GM18507 (cell line): ENCODE results near the gene GYPB.
"Not testable (repeated sequence)": the region's sequence is repeated elsewhere in the genome, so short reads cannot be mapped to it uniquely, and the experiment has no call there.

Experiments used
- DNase-seq: peaks from one replicate; pipeline ENCODE4 v3.0.0; 2011; ENCODE audit warnings: low read depth; ENCODE audit not compliant: insufficient read length; ENCODE audit errors: extremely low spot score
- FAIRE-seq: peaks from 2 replicates; lab custom pipeline; 2011; peaks lifted over from hg19 to GRCh38; lab: Jason Lieb, UNC

Gene GYPB

DNA sequence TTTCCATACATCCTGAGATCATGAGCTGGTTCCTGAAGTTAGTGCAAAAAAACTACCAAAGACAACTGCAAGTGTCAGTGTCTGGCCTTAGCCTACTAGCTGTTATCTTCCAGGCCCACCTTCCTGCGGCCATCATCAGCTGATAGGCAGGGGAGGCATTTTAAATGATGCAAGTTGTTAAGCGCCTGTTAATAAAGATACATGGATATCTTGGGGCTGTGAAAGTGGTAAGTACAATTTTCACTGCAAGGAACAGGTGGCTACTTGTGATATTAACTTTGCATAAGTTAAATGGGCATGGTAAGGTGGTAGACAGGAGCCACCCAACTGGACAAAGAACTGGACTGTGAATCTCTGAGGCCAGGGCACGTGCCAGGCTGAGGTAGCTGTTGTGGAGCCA lies at the start of gene GYPB:
GYPB (minus strand) TSS at position 104 of the 400 bp plus-strand sequence; CDS start at position 11, 93 bp downstream.
- not testable (repeated sequence) for FAIRE-seq, DNase-seq

DNA sequence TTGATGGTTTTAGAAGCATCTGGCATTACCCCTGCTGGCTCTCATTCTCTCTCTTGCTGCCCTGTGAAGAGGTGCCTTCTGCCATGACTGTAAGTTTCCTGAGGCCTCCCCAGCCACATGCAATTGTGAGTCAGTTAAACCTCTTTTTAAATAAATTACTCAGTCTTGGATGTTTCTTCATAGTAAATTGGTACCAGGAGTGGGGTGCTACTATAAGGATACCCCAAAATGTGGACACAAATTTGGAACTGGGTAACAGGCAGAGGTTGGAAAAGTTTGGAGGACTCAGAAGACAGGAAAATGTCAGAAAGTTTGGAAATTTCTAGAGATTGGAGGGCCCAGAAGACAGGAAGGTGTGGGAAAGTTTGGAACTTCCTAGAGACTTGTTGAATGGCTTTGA lies 42.4 kb upstream of the GYPB start:
- not testable (repeated sequence) for FAIRE-seq, DNase-seq

DNA sequence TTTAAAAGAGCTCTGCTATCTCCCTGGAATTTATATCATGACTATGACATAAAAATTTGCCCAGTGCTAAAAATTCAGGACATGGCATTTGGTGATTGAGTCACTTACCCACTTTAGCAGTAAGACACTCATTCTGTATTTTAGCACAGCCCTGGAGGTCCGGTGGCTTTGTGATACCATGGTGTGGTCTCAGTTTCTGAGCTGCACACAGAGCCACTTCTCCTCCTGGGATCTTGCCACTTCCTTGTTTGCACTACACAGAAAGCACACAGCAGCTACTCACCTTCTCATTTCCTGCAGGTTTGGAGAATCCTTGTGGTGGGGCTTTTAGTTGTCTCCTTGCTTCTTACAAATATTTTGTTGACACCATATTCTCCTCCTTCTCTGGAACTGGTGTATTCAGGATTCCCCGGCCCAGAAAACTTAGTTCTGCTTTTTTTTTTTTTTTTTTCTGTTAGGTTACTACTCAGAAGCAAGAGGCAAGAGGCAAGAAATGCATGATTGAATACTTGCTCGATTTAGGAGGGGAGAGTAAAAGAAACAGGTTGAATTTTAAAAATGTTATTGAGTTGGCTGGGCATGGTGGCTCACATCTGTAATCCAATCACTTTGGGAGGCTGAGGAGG lies 41.2 kb upstream of the GYPB start:
- not testable (repeated sequence) for FAIRE-seq, DNase-seq

DNA sequence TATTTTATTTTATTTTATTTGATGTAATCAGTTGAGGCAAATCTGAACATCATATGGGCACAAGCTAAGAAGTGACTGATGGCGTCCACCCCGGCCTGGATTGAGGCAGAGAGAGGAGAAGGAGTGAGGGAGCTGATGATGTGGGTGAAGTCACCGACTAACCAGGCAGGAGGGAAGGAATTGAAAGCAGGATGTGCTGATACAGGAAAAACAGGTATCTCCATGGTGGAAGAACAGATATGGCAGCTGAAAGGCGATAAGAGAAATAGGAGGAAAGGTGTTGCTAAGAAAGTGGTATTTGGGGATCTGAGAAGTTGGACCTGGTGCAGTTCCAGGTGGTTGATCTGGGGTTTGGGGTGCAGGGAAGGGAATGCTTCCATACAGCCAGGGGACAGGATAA lies 37.6 kb upstream of the GYPB start:
- DNase-seq, result no peak
- FAIRE-seq, result no peak

DNA sequence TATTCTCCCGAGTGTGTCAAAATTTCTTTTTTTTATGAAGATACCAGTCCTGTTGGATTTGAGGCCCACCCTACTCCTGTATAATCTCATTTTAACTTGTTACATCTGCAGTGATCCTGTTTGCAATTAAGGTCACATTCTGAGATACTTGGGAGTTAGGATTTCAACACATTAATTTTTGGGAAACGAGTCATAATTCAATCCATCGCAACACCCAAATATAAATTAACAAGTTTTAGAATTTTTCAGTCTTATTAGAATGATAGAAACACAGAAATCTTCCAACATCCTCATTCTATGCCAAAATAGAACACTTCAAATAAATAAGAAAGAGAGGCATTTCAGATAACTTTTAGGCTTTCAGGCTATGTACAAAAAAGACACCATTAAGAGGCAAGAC lies 36.2 kb upstream of the GYPB start:
- not testable (repeated sequence) for DNase-seq, FAIRE-seq

DNA sequence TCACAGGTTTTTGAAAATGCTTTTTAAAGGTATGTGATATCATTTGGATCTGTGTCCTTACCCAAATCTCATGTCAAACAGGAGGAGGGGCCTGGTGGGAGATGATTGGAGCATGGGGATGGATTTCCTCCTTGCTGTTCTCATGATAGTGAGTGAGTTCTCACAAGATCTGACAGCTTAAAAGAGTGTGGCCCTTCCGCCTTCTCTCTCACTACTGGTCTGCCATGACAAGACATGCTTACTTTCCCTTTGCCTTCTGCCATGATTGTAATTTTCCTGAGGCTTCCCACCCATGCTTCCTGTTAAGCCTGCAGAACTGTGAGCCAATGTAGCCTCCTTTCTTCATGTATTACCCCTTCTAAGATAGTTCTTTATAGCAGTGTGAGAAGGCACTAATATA lies 32.3 kb upstream of the GYPB start:
- not testable (repeated sequence) for FAIRE-seq, DNase-seq

DNA sequence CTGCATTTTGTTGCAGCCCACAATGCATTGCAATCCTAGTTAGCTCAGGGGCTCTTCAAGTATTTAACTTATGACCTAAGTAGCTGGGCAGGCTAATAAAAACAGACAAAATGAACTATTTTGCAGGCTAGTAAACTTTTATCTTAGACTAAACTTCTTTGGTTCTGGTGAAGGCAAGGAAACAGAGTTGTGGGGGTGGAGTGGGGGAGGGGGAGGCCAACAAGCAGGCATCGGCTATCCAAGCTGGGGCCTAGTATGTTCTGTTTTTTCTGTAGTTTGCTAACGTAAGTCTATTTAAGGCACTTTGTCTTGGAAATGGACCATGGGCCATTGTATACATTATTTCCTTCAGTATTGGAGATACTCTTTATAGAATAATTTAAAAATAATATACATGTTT lies 31.5 kb upstream of the GYPB start:
- not testable (repeated sequence) for FAIRE-seq, DNase-seq

DNA sequence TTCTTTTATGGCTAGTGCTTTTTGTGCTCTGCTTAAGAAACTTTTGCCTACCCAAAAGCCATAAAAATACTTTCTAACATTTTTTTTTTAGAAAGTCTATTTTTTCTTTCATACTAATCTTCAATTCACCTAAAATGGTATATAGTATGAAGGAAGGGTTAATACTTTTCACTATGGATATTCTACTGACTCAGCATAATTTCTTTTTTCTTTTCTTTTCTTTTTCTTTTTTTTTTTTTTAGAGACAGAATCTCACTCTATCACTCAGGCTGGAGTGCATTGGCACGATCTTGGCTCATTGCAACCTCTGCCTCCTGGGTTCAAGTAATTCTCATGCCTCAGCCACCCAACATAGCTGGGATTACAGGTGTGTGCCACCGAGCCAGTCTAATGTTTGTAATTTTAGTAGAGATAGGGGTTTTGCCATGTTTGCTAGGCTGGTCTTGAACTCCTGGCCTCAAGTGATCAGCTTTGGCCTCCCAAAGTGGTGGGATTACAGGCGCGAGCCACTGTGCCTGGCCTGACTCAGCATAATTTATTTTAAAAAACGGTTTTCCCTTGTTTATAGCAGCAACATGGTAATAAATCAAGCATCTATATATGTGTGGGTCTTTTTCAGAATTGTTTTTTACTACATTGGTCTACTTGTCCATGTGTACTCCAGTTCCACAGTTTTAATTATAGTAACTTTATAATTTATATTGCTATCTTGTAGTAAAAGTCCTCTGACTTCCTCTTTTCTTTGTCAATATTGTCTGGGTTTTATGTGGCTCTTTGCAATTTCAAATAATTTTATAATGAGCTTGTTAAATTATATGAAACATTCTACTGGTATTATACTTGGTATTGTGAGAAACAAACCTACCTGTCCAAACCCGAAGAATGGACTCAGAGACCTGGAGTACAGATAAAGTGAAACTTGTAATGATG lies 30.6 kb upstream of the GYPB start:
- DNase-seq, FAIRE-seq: not testable (repeated sequence)

DNA sequence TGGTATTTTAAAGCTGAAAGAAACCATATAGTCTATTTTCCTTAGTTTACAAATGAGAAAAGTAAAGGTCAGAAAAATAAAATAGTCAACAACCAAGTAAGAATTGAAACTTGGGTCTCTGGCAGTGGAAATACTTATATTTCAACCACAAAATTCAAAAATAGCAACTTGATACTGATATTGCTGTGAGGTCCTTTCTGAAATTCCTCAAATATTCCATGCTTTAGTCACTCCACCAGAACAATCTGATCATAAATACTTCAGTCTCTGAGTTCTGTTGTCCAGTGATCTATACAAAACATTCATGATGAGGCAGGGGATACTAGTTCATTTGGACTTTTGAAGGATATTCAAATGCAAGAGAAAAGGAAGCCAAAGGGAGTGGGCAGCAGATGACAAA lies 25.8 kb upstream of the GYPB start:
- FAIRE-seq, result not testable (repeated sequence)

DNA sequence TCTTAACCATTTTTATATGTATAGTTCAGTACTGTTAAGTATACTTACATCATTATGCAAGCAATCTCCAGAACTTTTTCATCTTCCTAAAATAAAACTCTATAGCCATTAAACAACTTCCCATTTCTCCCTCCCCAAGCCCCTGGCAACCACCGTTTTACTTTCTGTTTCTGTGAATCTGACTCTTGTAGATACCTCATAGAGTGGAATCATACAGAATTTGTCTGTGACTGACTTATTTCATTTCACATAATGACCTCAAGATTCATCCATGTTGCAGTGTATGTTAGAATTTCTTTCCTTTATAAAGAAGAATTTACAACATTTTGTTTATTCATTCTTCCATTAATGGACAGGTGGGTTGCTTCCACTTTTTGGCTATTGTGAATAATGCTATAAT lies 13.4 kb upstream of the GYPB start:
- not testable (repeated sequence) for FAIRE-seq, DNase-seq

More for the DNA sequence above, 25.8 kb upstream of the GYPB start:
- DNase-seq, result not testable (repeated sequence)

DNA sequence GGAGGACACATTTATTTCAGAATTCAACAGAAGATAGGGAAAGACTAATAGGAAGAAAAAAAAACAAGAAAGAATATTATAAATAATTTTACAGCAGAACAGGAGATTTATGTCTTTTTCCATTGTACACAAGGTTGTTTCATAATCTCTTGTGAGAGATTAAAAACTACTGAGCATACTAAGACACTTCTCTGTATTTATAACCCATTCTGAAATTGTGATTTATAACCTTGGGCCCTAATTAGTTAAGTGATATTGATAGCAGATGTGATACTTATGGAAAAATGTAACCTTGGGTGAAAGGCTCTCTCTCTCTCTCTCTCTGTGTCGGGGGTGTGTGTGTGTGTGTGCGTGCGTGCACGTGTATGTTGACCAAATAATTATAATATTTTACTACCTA lies 12.7 kb upstream of the GYPB start:
- not testable (repeated sequence) for FAIRE-seq, DNase-seq

DNA sequence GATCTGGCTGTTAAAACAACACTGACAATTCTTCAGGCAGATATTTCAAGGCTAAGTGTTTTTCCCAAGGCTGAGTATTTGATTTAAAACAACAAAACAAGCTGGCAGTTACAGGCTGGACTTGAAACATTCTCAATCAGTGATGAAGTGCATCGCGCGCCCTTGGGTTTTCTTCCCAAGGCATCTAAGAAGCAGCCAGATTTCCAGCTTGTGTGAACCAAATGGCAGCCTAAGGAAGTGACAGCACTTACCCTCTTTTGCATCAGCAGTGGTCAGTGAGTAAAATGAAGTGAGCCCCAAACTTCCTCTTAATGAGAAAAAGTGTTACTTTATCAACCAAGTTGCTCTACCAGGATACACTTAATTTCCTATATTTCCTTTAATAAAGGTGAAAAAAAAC lies 12.2 kb upstream of the GYPB start:
- not testable (repeated sequence) for FAIRE-seq

DNA sequence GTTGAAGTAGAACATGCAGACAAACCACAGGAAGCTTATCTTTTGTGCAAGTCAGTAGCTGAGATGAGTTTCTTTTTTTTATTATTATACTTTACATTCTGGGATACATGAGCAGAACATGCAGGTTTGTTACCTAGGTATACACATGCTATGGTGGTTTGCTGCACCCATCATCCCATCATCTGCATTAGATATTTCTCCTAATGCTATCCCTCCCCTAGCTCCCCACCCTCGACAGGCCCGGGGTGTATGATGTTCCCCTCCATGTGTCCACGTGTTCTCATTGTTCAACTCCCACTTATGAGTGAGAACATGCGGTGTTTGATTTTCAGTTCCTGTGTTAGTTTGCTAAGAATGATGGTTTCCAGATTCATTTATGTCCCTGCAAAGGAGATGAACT lies 11.5 kb upstream of the GYPB start:
- not testable (repeated sequence) for DNase-seq, FAIRE-seq

More for the DNA sequence above, 12.2 kb upstream of the GYPB start:
- not testable (repeated sequence) for DNase-seq

DNA sequence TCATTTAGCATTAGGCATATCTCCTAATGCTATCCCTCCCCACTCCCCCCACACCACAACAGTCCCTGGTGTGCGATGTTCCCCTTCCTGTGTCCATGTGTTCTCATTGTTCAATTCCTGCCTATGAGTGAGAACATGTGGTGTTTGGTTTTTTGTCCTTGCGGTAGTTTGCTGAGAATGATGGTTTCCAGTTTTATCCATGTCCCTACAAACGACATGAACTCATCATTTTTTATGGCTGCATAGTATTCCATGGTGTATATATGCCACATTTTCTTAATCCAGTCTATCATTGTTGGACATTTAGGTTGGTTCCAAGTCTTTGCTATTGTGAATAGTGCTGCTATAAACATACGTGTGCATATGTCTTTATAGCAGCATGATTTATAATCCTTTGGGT lies 7.5 kb upstream of the GYPB start:
- not testable (repeated sequence) for FAIRE-seq, DNase-seq

DNA sequence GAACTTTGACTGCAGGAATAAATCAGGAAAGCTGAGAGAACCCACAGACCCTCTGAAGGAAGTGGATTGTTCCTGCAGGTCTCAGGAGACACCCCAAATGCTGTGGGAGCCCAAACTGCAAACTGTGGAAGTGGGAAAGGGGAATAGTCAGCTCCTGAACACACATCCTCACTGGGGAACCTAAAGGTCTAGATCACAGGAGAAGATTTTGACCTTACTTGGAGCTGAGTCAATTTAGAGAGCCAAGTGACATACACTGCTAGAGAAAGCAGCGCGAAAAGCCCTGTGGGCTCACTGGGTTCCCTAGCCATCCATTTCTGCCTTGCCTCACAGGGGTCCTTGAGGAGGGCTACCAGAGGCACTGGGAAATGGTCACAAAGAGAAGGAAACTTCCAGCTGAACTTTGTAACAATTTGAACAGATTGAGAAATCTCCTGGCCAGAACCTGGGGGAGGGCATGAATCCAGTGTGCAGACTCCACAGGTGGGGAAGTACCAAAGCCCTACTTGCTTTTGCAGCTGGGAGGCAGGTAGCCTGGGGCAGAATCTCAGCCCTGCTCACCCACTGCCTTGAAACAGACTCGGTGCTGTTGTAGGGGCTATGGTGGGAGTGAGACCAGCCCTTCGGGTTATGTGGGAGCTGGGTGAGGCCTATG lies 5.3 kb upstream of the GYPB start:
- not testable (repeated sequence) for DNase-seq, FAIRE-seq

DNA sequence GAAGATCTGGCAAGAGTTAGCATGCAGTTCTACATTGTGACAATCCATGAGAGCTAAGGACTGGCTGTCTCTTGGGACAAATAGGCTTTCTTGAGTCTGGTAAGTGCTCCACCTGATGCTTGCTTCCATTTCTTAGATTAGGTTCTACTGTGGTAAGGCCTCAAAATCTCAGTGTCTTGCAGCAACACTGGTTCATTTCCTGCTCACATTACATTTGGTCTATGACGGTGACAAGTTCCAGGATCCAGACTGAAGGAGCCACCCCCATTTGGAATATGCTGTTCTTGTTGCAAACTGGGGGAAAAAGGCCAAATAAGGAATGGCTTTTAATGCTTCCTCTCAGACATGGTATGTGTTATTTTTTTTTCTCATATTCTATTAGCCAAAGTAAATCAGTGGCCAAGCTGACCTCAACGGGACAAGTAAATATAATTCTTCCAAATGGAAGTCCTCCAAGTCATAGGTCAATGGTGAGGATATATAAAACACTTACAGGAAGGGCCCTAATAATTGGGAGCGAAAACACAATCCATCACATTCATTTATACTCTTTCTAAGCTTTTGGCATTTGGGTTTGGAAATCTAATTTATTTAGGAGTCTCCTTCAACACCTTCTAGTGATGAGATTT lies 3.7 kb upstream of the GYPB start:
- not testable (repeated sequence) for FAIRE-seq, DNase-seq

DNA sequence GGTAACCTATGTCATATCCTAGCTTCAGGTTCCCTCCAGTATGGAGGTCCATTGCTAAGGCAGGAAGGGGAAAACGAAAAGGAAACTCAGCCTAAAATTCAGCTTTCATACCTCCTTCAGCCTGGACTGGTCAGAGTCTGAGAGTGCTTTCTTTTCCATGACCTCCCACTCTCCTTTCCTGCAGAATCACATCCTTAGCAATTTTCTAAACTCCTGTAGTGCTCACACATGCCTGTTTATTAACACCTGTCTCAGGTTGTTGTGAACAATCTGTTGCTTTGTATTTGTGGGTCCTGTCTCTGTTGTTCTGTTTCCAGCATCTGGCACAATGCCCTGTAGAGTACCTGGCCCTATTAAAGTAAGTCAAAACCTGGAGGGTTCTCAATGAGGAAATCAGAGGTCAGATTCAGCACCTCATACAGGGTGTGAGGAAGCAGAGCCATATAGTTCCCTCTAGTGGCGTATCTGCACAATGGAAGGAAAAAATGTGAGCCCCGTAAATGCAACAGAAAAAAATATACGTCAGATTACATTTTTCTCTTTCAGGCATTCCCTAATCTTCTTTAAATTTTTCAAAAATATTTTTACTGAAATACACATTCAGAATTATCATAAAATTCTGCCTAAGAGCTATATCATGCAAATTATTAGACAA lies 2.3 kb upstream of the GYPB start:
- not testable (repeated sequence) for DNase-seq

DNA sequence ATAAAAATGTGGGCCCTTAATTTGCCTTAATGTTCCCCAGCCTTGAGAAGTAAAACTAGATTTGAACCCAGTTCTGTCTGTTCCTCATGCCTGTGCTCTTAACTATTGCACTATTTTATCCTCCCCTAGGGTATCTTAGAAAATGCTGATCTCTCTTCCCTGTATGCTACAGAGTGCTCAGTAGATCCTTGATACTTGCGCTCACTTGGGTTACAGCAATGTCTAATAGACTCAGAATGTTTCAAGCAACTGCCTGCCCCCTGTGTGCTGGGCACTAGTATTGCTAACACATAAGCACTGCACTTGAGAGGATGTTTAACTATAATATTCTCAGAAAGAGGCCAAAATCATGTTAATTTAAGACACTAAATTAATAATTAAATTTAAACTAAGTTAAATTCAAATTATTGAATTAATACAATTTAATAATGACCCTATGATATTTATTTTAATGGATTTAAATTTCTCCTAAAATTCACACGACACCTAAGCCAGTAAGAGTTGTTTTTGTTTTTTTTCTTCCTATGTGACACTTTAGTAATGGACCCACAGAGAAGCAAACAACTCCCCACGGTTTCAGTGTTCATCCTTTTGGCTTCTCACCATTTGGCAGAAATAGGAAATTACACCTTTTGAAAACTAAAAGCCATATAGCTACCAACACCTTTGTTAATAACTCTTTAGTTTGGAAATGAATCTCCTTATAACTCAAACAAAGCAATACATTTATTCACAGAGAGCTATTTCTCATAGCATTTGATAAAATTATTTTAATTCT lies 768 bp downstream of the GYPB start:
- not testable (repeated sequence) for DNase-seq, FAIRE-seq

More for the DNA sequence above, 2.3 kb upstream of the GYPB start:
- not testable (repeated sequence) for FAIRE-seq
